GM10847 (cell line): ENCODE data around the gene MRGPRD.

Experiments
- POLR2A ChIP-seq: IDR thresholded peaks from 2 replicates; pipeline ENCODE4 v1.6.1; 2011; ENCODE audit not compliant: insufficient read length; ENCODE audit errors: extremely low read depth

The MRGPRD gene

DNA sequence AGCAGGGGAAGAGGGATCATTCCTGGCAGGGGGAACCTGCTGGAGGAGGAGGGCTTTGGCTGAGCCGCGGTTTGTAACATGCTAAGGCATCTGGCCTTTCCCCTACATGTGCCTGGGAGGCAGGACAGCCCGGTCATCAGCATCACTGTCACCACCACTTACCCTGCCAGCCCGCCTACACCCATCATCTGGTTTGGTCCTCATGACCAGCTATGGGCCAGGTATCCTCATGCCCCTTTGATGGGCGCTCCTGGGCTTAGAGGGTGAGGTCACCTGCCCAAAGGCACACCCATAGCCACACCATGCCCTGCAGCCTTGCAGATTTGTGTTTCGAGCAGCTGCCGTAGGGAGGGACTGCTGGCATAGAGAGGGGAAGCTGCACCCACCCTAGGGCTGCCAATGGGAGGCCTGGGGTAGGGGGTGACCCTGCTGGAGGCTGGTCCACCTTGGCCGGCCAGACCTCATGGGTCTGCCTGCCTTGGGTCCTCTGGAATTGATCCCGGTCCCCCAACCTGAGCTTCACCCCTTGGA lies 29.6 kb upstream of the MRGPRD start:
- no peak for TF ChIP-seq POLR2A

DNA sequence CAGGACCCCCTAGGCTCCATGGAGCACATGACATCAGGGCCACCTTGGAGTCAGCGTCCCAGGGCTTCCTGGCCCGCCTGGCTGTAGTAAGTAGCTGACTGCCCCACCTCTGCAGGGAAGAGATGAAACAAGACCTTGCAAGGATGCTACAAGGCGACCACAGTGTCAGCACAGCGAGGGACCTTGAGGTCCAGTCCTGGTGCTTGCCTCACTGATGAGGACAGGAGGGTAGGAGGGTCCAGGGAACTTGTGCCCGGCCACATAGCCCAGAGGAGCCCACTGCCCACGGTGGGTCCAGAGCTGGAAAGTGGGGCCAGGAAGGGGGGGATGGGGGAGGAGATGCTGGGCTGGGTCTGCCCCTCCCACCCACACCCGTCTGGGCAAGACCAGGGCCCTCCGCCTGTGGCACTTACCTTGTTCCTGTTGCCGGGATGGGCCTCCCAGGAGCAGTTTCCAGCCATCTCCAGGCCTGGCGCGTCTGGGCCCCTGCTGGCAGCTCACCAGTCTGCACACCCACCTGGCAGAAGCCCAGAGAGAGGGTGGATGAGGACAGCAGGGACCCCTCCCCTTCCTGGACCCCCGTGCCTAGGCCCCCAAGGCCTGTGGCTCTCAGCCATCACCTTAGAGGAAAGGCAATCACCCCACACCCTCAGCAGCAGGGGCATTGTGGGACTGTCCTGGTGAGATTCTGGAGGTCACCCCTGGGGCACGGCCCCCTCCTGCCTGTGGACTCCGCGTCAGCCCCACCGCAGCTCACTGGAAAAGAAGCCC lies 28.8 kb upstream of the MRGPRD start:
- TF ChIP-seq POLR2A = no peak

DNA sequence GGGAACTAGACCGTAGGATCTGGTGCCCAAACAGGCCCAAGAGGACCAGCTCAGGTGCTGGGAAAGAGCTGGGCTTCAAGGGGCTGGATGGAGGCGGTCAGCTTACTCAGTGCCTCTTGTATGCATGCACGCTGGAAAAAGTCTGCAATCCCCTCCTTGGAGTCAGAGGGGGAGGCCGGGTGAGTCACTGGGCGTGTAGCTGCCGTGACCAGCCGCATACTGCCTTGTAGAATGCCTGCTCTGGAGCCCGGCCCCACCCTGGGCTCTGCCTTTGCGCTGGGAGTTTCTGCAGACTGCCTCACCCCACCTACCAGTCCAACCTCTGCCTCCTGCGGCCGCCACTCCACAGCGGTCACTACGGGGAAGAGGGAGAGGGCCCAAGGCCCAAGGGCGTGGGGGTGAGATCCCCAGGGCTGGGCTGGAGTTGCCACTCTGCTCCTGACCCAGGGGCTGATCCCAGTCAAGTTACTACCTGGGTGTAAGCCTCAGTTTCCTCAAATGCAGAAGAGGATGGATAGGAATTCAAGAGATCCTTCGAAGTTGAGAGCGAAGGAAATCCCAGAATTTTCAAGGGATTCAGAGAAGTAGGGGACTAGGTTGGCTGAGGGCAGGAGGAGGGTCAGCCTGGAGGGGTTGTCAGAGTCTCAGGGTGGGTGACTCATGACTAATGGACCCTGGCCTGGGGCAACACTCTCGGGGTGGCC lies 28.1 kb upstream of the MRGPRD start:
- no peak for TF ChIP-seq POLR2A

DNA sequence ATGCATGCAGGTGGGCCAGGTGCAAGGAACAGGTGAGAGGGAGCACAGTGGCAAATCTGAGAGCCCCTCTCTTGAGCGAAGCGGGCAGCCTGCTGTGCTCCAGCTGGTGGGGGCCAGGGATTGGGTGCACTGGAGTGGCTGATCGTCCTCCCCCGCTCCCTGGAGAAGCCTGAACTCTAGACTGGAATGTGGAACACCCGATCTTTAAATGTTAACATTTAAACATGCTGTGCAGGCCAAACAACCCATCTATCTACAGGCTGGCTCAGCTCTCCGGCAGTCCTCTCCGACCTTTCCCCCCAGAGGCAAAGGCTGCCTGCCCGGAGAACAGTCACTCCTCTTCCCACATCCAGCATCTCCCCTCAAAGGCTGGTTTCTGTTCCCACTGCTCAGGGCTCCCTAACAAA lies 27.2 kb upstream of the MRGPRD start:
- TF ChIP-seq POLR2A = no peak

DNA sequence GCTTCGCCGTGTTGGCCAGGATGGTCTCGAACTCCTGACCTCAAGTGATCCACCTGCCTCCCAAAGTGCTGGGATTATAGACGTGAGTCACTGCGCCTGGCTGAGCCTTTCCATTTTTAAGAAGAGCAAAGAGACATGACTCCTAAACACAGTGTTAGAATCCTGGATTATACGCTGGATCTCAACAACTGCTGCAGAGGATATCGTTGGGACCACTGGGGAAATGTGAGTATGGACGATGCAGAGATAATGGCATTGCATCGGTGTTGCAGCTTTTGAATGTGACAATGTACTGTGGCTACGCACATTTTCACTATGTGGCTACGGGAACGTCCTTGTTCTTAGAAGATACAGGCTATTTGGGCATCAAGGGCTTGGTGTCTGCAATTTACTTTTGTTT lies 26.0 kb upstream of the MRGPRD start:
- no peak for TF ChIP-seq POLR2A

DNA sequence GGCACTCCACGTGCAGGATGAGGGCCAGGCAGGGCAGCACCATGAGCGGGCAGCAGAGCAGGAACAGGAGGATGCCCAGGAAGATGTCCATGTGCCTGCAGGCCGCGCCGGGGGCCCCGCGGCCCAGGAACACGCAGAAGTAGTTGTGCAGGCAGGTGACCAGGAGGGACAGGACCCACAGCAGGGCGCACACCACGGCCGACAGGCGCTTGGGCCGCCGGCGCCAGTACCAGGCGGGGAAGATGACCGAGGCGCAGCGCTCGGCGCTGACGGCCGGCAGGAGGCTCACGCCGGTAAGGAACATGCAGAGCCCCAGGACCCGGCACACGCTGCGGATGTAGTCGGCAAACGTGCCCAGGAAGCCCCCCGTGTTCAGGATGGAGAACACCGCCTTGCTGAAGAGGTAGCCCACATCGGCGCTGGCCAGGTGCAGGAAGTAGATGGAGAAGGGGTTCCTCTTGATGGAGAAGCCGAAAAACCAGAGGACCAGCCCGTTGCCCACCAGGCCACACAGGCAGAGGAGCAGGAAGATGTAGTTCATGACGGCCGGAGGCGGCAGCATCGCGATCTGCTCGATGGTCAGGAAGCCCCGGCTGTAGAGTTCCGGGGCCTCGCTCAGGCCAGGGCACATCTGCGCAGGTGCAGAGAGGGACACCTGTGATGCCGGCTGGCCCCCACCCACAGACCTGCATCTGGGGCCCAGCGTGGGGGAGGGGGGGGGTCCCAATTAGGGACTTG lies 25.0 kb upstream of the MRGPRD start:
- TF ChIP-seq POLR2A = no peak

DNA sequence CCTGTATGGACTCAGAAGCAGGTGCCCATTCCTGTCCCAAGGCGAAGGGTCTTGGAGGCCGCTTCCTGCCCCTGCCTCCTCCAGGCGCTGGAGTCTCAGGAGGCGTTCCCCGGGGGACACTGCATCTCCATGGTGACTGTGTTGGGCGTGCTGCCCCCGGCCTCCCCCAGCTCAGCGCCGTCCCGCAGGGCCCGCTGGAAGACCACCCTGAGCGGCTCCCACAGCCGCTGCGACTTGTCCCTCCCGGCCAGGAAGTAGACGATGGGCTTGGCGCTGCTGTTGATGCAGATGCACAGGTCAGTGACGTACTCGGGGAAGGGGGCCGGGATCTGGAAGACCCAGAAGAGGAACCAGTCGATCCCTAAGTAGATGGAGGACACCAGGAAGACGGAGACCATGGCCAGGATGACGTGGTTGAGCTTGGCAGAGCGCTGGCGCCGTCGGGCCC lies 24.4 kb upstream of the MRGPRD start:
- no peak for TF ChIP-seq POLR2A

DNA sequence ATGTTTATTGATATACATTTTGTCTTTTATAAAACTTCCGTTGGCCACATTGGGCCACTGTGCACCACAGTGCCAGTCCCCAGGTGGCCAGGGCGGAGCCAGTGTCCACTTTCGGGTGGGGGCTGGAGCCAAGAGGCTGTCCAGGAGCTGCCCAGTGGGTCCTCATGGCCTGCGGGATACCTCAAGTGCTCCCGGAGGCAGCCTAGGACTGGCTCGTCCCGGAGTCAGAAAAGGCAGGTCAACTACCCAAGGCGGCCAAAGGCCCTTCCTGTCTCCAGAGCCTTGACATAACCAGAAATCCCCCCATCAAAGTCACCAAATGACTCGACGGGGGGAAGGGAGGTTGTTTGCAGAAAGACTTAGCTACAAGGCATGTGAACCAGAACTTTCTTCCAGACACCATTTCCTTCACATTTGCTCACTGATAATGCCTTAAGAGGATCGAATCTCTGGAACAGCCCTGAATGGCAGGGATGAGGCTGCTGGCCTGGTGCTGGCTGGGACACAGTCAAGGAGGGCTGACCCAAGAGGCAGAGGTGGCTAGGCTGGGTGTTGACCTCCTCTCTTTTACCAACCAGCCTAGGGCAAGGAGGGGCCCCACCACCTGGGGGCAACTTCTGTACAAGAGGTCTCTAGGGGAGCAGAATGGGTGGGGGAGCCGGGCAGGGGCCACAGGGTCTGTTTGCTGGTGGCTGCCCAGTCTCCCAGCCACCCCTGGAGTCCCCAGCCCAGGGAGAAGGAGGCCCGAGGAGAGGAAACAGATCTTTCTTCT lies 23.8 kb upstream of the MRGPRD start:
- no peak for TF ChIP-seq POLR2A

DNA sequence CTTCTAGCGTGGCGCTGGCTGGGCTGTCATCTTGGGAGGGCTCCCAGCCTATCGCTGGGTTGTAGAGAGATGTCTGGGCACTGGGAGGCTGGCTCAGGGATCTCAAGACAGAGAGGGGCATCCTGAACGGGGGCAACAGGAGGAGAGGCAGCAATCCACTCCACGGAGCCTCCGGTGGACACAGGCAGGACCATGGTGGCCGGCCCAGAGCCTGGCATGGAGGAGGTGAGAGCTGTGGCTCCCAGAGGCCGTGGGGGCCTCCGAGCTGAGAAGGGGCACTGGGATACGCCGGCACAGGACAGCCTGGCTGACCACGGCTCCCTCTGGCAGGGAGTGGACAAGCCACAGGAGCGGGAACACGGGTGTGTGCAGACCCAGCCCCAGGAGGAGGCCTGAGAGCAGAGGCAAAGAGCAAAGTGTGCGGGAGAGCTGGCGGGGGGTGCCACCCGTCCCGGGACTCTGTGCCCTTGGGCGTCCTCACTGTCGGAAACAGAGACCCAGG lies 23.1 kb upstream of the MRGPRD start:
- TF ChIP-seq POLR2A = no peak

DNA sequence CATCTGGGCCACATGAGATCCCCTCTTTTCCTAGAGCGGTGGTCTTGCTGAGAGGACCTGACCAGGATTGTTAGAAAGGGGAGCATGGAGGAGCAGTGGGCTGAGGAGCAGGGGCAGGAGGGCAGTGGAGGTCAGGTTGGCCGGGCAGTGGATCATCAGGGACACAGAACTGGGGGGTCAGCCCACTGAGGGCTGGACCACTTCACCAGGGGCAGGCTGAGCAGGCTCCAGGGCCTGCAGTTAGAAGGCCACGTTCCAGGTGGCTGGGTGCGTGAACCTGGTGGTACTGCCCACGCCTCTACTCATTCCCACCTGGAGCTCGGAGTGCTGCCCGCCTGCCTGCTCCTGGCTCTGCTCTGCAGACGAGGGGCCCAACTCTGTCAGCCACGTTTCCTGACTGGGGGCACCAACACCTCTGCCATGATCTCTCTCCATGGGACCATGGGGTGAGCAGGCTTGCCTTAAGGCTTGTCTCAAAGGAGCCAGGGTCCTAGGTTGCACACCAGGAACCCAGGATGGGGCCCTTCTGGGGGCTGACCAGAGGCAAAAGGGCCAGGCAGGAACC lies 22.6 kb upstream of the MRGPRD start:
- TF ChIP-seq POLR2A = no peak

DNA sequence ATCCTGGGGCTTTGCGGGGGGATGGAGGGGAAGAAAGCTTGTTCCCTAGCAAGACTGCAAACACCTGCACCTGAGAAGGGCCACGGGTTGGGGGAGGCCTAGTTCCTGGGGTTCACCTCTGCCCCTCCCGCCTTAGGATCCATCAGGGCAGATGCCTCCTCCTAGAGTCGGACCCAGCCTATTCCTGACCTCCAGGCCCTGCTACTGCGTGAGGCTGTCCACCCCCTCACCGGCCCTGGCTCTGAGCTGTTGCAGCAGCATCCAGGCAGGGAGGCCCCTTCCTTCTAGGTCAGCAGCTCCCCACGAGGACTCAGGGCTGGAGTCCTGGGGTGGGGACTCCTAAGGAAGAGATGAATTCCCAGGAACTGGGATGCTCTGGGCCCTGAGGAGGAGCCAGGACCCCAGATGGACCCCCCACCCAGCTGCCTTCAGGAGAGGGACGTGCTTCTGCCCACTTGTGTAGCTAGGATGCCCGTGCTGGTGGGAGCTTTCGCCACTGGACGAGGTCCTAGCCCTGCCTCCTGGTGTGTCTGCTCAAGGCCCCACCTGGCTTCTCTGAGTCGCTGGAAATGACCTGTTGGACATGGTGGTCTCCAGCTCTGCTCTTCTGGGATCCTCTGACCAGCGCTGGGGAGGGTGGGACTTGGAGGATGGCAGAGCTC lies 21.9 kb upstream of the MRGPRD start:
- no peak for TF ChIP-seq POLR2A

DNA sequence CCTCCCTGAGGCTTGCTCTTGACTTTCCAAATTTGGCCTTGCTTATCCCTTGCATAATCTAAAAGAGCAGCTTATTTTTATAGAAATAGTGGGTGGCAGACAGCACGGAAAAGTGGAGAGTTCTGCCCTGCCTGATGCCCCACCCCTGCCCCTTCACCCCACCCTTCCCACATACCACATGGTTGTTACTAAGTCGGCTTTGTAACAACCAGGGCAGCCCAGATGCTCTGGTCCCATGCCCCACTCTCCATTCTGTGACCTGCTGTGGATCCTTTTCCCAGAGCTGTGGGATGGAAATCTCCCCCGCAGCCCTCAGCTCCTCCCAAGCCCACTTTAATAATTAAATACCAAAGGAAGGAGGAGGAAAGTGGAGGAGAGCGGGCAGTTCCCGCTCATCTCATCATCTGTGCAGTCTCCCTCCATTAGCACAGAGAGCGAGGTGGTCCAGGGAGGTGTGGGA lies 21.4 kb upstream of the MRGPRD start:
- no peak for TF ChIP-seq POLR2A

DNA sequence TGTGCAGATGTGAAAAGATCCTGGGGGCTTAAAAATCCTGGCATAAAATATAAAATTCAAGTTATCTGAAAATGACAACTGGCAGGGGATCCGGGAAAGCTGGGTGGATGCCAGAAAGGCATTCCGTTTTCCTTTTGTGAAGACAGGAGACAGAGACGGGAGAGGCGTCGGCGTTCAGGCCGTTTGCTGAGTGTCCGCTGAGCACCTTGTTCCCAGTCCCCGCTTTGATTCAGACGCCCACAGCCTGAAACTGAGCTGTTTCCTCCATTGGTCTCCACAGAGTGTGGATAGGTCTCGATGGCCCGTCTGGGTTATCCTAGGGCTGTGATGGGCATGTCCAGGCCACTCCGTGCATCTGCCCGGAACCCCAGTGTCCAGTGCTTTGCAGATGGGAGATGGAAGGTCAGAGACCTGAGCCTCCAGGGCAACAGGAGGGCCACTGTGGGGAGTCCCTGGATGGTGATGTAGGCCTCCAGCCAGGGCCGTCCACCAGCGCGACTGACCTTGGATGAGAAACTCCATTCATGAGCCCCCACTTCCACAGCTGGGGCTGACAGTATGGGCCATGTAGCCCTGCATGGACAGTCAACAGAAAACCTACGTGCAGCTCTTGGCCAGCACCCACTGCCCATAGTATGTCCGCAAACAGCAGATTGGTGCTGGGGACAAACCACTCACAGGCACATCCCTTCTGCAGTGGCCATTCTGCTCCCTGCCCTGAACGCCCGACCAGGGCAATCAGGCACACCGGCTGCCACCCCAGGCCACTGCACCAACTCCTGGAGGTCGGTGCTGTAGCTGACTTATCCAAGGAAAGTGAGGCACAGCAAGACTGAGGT lies 20.7 kb upstream of the MRGPRD start:
- TF ChIP-seq POLR2A = no peak

DNA sequence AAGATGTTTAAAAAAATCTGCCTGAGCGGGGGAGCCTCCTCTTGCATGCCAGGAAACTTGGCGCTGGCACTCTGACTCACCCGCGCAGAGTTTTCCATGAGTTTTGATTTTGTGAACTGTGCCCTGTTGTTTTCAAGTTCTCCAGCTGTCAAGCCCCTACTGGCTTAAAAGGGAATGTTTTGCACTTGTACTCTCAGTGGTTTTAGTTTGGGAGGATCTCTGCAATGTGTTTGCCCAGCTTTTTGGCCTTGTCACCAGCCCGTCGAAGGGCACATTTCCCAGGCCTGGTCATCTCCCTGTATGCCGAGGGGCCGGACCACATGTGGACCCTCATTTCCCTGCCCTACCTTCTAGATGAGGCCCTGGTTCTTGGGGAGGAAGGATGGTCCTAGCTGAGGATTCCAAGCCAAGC lies 20.1 kb upstream of the MRGPRD start:
- TF ChIP-seq POLR2A = no peak
